HepG2 (cell line): ENCODE results near the gene GUCA1A. TPM values are rescaled to one million over a fixed set of nuclear protein-coding genes. Genes with fewer than 3 reads are reported as not detected.

Experiments
- ATAC-seq: fragments of 200-7000 bp; cut with Tn5 transposase; 3 replicates; pipeline ENCODE4 v1.9.1; 2020; ENCODE audit warnings: mild to moderate bottlenecking, moderate library complexity
- BruUV-seq: library from RNA; stranded (reverse); fragments of 400-500 nt; replicated peaks from 2 replicates; lab custom pipeline; 2021; lab: Mats Ljungman, UMichigan
- CTCF ChIA-PET: fragments of 300-600 bp; formaldehyde crosslinking; extraction: SDS; loops from one replicate; lab custom pipeline; 2021; ENCODE audit warnings: low total read pairs, inconsistent platforms, low intra/inter-chr PET ratio; lab: Yijun Ruan, JAX
- POLR2A ChIA-PET: fragments of 350-600 bp; sonication (Branson Sonifier 250); formaldehyde crosslinking; loops from one replicate; lab custom pipeline; 2020; ENCODE audit warnings: antibody characterized with exemption, inconsistent platforms; lab: Yijun Ruan, JAX
- DNase-seq: peaks from one replicate; pipeline ENCODE4 v3.0.0-alpha.2; 2015; ENCODE audit warnings: low spot score
- FAIRE-seq: peaks from 3 replicates; lab custom pipeline; 2011; peaks lifted over from hg19 to GRCh38; lab: Jason Lieb, UNC
- H2AFZ ChIP-seq: one replicate; pipeline ENCODE4 v1.6.1; 2011; ENCODE audit warnings: low read length, inconsistent platforms
- H3K27ac ChIP-seq: fragments of 300-600 bp; 3 replicates; pipeline ENCODE4 v1.8.0; 2011; ENCODE audit warnings: mixed run types, mild to moderate bottlenecking, mixed read lengths, low read length, inconsistent platforms; ENCODE audit not compliant: insufficient read depth; ENCODE audit errors: extremely low read length
- H3K27me3 ChIP-seq, 2 experiments: fragments of 200-600 bp in 1 of 2; 2 replicates in 1 of 2; 3 replicates in 1 of 2; pipeline versions ENCODE4 v1.6.0 to v1.8.0; 2011; ENCODE audit warnings: low read length in 2 of 2, mild to moderate bottlenecking in 2 of 2, moderate library complexity in 2 of 2, inconsistent platforms in 1 of 2; ENCODE audit not compliant: insufficient read depth in 2 of 2, control insufficient read depth in 1 of 2
- H3K36me3 ChIP-seq, 2 experiments: fragments of 200-600 bp in 1 of 2; replicated peaks in 1 of 2; 2 replicates in 1 of 2; 3 replicates in 1 of 2; pipeline versions ENCODE4 v1.5.1 to v1.8.0; 2011; ENCODE audit warnings: low read length in 2 of 2, inconsistent platforms in 1 of 2; ENCODE audit not compliant: insufficient read depth in 2 of 2, control insufficient read depth in 1 of 2
- H3K4me1 ChIP-seq: 2 replicates; pipeline ENCODE4 v1.5.1; 2012; ENCODE audit warnings: low read length, inconsistent platforms; ENCODE audit not compliant: insufficient read depth
- H3K4me2 ChIP-seq: 2 replicates; pipeline ENCODE4 v1.6.0; 2011; ENCODE audit warnings: low read depth, low read length, inconsistent platforms
- H3K4me3 ChIP-seq, 3 experiments: fragments of 200-600 bp in 1 of 3; sonication (generic), shearing (Covaris generic) in 1 of 3; replicated peaks in 1 of 3; 2 replicates each; pipeline ENCODE4 v1.5.1; 2011 to 2016; ENCODE audit warnings: low read length in 3 of 3, inconsistent platforms in 2 of 3, low read depth in 2 of 3, mild to moderate bottlenecking in 2 of 3, control low read depth in 1 of 3, mixed read lengths in 1 of 3; ENCODE audit not compliant: insufficient read depth in 1 of 3
- H3K79me2 ChIP-seq: one replicate; pipeline ENCODE4 v1.6.1; 2011; ENCODE audit warnings: low read length, inconsistent platforms; ENCODE audit not compliant: insufficient read depth
- H3K9ac ChIP-seq: 2 replicates; pipeline ENCODE4 v1.6.0; 2011; ENCODE audit warnings: mild to moderate bottlenecking, low read depth, low read length, inconsistent platforms; ENCODE audit not compliant: insufficient read depth
- H3K9me3 ChIP-seq: 2 replicates; pipeline ENCODE4 v1.5.1; 2012; ENCODE audit warnings: mild to moderate bottlenecking, low read length
- H4K20me1 ChIP-seq: 2 replicates; pipeline ENCODE4 v1.6.0; 2011; ENCODE audit warnings: inconsistent platforms, mild to moderate bottlenecking, low read length, moderate library complexity; ENCODE audit not compliant: insufficient read depth
- ELF4 ChIP-seq: sonication (generic); formaldehyde crosslinking; IDR thresholded peaks from 2 replicates; pipeline ENCODE4 v1.5.0; 2020; ENCODE audit warnings: missing genetic modification reagents, mild to moderate bottlenecking, moderate library complexity, borderline replicate concordance
- FOXP1 ChIP-seq, 2 experiments: fragments of 450-650 bp in 1 of 2; IDR thresholded peaks; 2 replicates each; pipeline ENCODE4 v1.6.1; 2017 to 2018; ENCODE audit warnings: antibody characterized with exemption in 1 of 2
- MAFG ChIP-seq: sonication (generic); formaldehyde crosslinking; IDR thresholded peaks from 2 replicates; pipeline ENCODE4 v1.5.1; 2020; ENCODE audit warnings: mild to moderate bottlenecking, missing genetic modification reagents
- SMAD1 ChIP-seq: sonication (generic); formaldehyde crosslinking; IDR thresholded peaks from 2 replicates; pipeline ENCODE4 v1.4.0; 2020; ENCODE audit warnings: missing genetic modification reagents, low read depth, mild to moderate bottlenecking, borderline replicate concordance
- SP4 ChIP-seq: sonication (generic); formaldehyde crosslinking; IDR thresholded peaks from 2 replicates; pipeline ENCODE4 v1.8.1; 2023; ENCODE audit warnings: mild to moderate bottlenecking, missing genetic modification reagents
- ZBTB38 ChIP-seq: sonication (generic); formaldehyde crosslinking; IDR thresholded peaks from 2 replicates; pipeline ENCODE4 v1.5.1; 2020; ENCODE audit warnings: mild to moderate bottlenecking, missing genetic modification reagents
- ZNF598 ChIP-seq: sonication (generic); formaldehyde crosslinking; IDR thresholded peaks from 2 replicates; pipeline ENCODE4 v1.5.1; 2020; ENCODE audit warnings: mild to moderate bottlenecking, missing genetic modification reagents, borderline replicate concordance
- ZNF75D ChIP-seq: sonication (generic); formaldehyde crosslinking; IDR thresholded peaks from 2 replicates; pipeline ENCODE4 v1.8.1; 2023; ENCODE audit warnings: missing genetic modification reagents, mild to moderate bottlenecking, borderline replicate concordance
- ZNF781 ChIP-seq: sonication (generic); formaldehyde crosslinking; IDR thresholded peaks from 2 replicates; pipeline ENCODE4 v1.5.1; 2020; ENCODE audit warnings: borderline replicate concordance, mild to moderate bottlenecking, missing genetic modification reagents; ENCODE audit errors: not compliant biosample characterization
- ZSCAN9 ChIP-seq: IDR thresholded peaks from 2 replicates; pipeline ENCODE4 v1.6.1; 2016; ENCODE audit warnings: borderline replicate concordance
- WGBS: methylation state at CpG from one replicate; pipeline ENCODE4 v1.1.6; 2017; ENCODE audit warnings: low lambda C conversion rate; 5-methylcytosine and 5-hydroxymethylcytosine counted together
- in situ Hi-C: cut with HindIII; loops from 2 replicates; pipeline ENCODE4 v1.10.0; 2017; ENCODE audit warnings: low pct_unique_long_range_greater_than_20kb; ENCODE audit not compliant: extremely low pct_ligation_motif_present
- intact Hi-C: fragments of 100-400 bp; cut with micrococcal nuclease; formaldehyde crosslinking; loops from one replicate; pipeline ENCODE4 v1.10.0; 2022; ENCODE audit not compliant: unreplicated experiment
- polyA plus RNA-seq, 8 experiments: library from polyadenylated mRNA; depleted of rRNA in 3 of 8; stranded (reverse) in 7 of 8; unstranded in 1 of 8; fragments of >200 nt; fragmentation: Illumina TruSeq in 4 of 8; extraction: Trizol in 4 of 8; gene quantifications; 2 replicates each; pipeline versions ENCODE4 v1.2.1 to v1.2.3, GENCODE V29; 2011 to 2016; ENCODE audit warnings: low read depth in 4 of 8, missing spikeins in 1 of 8, mixed read lengths in 1 of 8; ENCODE audit not compliant: insufficient read depth in 1 of 8
- total RNA-seq, 5 experiments: library from RNA; depleted of rRNA; stranded (reverse); fragments of >200 nt; fragmentation: Illumina TruSeq; extraction: Trizol; gene quantifications; 2 replicates each; pipeline ENCODE4 v1.2.3, GENCODE V29; 2016; ENCODE audit warnings: low read depth in 1 of 5

The GUCA1A gene
- total and polyA plus RNA-seq, 2 of the 13 experiments (the other 11 are each of a cell fraction or from before 2014, with no cell fraction given): not detected

DNA sequence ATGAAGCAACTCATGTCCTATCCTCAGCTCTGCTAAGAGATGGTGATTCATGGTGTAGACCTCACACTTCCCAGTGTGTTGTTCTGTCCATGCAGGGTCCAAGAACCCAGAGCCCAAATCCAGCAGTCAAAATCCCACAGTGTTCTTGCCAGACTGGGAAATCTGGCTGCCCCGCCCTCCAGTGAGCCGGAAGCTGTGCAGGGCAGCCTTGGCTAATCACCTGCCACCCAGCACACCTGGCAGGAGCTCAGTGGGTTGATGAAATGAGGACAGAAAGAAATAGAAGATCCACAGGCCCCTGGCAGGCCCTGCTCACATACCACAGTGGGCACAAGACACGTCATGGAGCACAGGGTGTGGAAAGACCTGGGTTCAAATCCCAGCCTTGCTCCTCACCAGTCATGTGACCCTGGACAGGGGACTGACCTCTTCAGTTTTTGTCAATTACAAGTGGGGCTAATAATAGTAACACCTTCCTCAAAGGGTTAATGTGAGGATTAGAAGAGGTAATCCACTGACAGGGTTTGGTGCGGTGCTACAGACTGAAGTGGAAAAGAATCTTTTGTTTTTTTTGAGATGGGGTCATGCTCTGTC is 13.6 kb upstream of the GUCA1A start:
- Histone ChIP-seq H2AFZ (no peak overlapping the region), H3K4me2 (no peak overlapping the region), H3K27ac (no peak overlapping the region), H3K4me3 (no peak overlapping the region), H3K4me1 (peaks cover 39% of the 10 kb centered on the region), H3K27me3 (peaks cover 3 to 16% of the 10 kb centered on the region in 2 experiments; a peak in 3 of 5 replicates), H4K20me1 (no peaks in the 10 kb centered on the region), H3K79me2 (no peaks in the 10 kb centered on the region), H3K9me3 (no peaks in the 10 kb centered on the region), H3K36me3 (no peaks in the 10 kb centered on the region), H3K9ac (no peak overlapping the region)
- WGBS: 32% methylated on average over 4 of the region's 4 CpGs
- CTCF ChIA-PET: no interaction called here
- BruUV-seq: no TSS peak
- POLR2A ChIA-PET: no interaction called here
- TF ChIP-seq ZBTB38 (CRISPR knock-in tag): no peak
- no peak for TF ChIP-seq SP4 (CRISPR knock-in tag)
- TF ChIP-seq FOXP1 (IDR thresholded peaks at IDR 0.05): no peak
- no peak for TF ChIP-seq FOXP1 (CRISPR knock-in tag; IDR thresholded peaks at IDR 0.05)
- TF ChIP-seq SMAD1 (CRISPR knock-in tag): no peak
- TF ChIP-seq ZNF75D (CRISPR knock-in tag): no peak
- TF ChIP-seq ZNF598 (CRISPR knock-in tag): no peak
- no peak for TF ChIP-seq ZSCAN9
- TF ChIP-seq MAFG: no peak
- no peak for TF ChIP-seq ELF4 (CRISPR knock-in tag)
- no peak for TF ChIP-seq ZNF781 (CRISPR knock-in tag)
- no peak for FAIRE-seq
- in situ Hi-C loops (no loop called here), intact Hi-C loops (loop anchor here (5.0 kb wide), 1 partner anchor 42 kb away; no protein-coding TSS in a partner anchor)
- no peak for ATAC-seq
- no peak for DNase-seq
